C4-2B (cell line): ENCODE data around the gene KRTAP5-6.

Source experiments
- H3K27ac ChIP-seq: fragments of 450-650 bp; 2 replicates; pipeline ENCODE4 v1.5.1; 2017
- CTCF ChIP-seq: fragments of 450-650 bp; conservative IDR thresholded peaks from 2 replicates; pipeline ENCODE4 v1.5.1; 2017; ENCODE audit warnings: mild to moderate bottlenecking
- ZFX ChIP-seq: fragments of 450-650 bp; IDR thresholded peaks from 2 replicates; pipeline ENCODE4 v1.6.1; 2017

Gene KRTAP5-6

GRCh38 chr11:1714908-1715885, 18.2 kb downstream of the KRTAP5-6 start:
- TF ChIP-seq CTCF = no peak
- no peak for TF ChIP-seq ZFX
- H3K27ac ChIP-seq = no peak overlapping the region

DNA sequence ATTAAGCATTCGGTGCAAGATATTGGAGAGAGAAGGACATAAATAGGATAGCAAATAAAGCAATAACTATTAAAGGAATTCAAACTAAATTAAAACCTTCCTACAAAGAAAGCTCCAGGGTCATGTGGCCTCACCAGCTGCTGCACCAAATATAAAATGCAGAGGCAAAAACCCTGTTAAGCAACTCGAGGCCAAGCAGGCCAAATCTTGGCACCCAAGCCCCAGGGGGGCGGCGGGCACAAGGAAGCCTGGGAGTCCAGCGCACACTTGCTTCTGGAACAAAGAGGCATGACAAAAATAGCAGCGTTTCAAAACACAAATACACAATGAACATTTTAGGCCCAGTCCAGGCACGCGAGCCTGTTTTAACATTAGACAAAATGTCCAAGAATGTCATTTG, 20.8 kb downstream of the KRTAP5-6 start:
- H3K27ac ChIP-seq = no peak overlapping the region
- TF ChIP-seq CTCF = no peak
- no peak for TF ChIP-seq ZFX

DNA sequence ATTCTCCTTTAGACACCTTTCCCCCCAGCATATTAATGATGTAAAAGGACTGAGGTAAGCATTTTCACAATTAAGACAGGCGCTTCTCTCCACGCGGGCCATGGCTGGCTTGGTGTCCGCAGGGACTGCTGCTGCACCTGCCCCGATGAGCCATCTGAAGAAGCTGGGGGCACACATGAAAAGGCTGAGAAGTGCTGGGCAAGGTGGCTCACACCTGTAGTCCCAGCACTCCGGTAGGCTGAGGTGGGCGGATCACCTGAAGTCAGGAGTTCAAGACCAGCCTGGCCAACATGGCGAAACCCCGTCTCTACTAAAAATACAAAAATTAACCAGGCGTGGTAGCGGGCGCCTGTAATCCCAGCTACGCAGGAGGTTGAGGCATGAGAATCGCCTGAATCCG, 21.3 kb downstream of the KRTAP5-6 start:
- H3K27ac ChIP-seq = no peak overlapping the region; the same call in 1 of the 2 replicates
- TF ChIP-seq CTCF = no peak
- TF ChIP-seq ZFX = no peak

- TF ChIP-seq CTCF (no peak), ZFX (no peak)
Observed at GRCh38 chr11:1719781-1720180, 22.8 kb downstream of the KRTAP5-6 start.

GRCh38 chr11:1727096-1727690, 30.2 kb downstream of the KRTAP5-6 start:
- no peak for TF ChIP-seq ZFX
- no peak for TF ChIP-seq CTCF
- no peak overlapping the region for H3K27ac ChIP-seq

More at GRCh38 chr11:1719781-1720180, 22.8 kb downstream of the KRTAP5-6 start:
- no peak overlapping the region for H3K27ac ChIP-seq

GRCh38 chr11:1727861-1728260, 30.9 kb downstream of the KRTAP5-6 start:
- H3K27ac ChIP-seq = no peak overlapping the region
- TF ChIP-seq CTCF (no peak), ZFX (no peak)

GRCh38 chr11:1728301-1728700, 31.3 kb downstream of the KRTAP5-6 start:
- H3K27ac ChIP-seq = no peak overlapping the region
- no peak for TF ChIP-seq CTCF
- no peak for TF ChIP-seq ZFX
